ENCODE data around the gene MAGEC1. TPM values are rescaled to one million over a fixed set of nuclear protein-coding genes. Genes with fewer than 3 reads are reported as not detected.

The MAGEC1 gene
- total RNA-seq, 2 donors from 2014 or later, result 8.6 TPM; not detected in 1

DNA sequence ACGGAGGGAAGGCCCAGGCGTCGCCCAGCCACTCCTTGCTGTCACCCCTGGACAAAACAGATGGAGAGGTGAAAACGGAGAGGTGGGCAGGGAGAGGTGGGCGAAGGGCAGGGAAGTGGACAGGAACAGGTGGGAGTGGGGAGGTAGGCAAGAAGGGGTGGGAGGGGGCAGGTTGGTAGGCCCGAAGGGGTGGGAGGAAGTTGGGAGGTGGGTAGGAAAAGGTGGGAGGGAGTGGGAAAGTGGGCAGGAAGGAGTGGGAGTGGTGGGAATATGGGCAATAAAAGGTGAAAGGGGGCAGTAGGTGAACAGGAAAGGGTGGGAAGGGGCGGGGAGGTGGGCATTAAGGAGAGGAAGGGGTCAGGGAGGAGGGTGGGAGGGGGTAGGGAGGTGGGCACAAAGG is 9.0 kb upstream of the MAGEC1 start:
- Histone ChIP-seq H3K36me3 (no peaks in the 10 kb centered on the region), H3K27ac (no peak overlapping the region), H3K9me3 (no peaks in the 10 kb centered on the region), H3K27me3 (replicated peaks; ENCODE audit: insufficient read depth) (no peaks in the 10 kb centered on the region), H3K4me3 (no peak overlapping the region), H3K4me1 (replicated peaks) (no peaks in the 10 kb centered on the region)
- DNase-seq (ENCODE audit: low spot score), result no peak
- WGBS, result 79% methylated on average over 7 of the region's 7 CpGs
- TF ChIP-seq POLR2AphosphoS5 (IDR thresholded peaks at IDR 0.05), result no peak
- no peak for TF ChIP-seq CTCF (IDR thresholded peaks at IDR 0.05)
- no peak for TF ChIP-seq POLR2A (IDR thresholded peaks at IDR 0.05)
- intact Hi-C loops (cut with DNase I), result no loop called here

DNA sequence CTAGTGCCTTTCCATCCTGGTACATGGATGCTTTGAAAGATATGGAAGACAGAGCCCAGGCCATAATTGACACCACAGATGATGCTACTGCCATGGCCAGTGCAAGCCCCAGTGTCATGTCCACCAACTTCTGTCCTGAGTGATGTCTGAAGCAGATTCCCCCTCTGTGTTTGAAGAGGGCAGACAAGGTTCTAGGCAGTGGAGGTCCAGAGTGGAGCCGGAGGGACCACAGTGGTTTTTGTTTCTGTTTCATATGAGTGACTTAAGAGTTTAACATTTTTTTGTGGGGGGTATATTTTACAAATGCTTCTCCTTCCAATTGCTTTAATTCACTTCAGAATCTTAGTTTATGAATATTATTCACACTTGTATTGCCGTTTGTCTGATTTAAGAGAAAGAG is 6.0 kb upstream of the MAGEC1 start:
- Histone ChIP-seq H3K27me3 (replicated peaks; ENCODE audit: insufficient read depth) (no peaks in the 10 kb centered on the region), H3K4me1 (replicated peaks) (no peaks in the 10 kb centered on the region), H3K9me3 (no peaks in the 10 kb centered on the region), H3K27ac (no peak overlapping the region), H3K4me3 (no peak overlapping the region), H3K36me3 (no peaks in the 10 kb centered on the region)
- intact Hi-C loops (cut with DNase I), result no loop called here
- 91% methylated on average over 2 of the region's 2 CpGs for WGBS
- no peak for DNase-seq (ENCODE audit: low spot score)
- TF ChIP-seq CTCF (IDR thresholded peaks at IDR 0.05) (no peak), POLR2A (IDR thresholded peaks at IDR 0.05) (no peak), POLR2AphosphoS5 (IDR thresholded peaks at IDR 0.05) (no peak)

DNA sequence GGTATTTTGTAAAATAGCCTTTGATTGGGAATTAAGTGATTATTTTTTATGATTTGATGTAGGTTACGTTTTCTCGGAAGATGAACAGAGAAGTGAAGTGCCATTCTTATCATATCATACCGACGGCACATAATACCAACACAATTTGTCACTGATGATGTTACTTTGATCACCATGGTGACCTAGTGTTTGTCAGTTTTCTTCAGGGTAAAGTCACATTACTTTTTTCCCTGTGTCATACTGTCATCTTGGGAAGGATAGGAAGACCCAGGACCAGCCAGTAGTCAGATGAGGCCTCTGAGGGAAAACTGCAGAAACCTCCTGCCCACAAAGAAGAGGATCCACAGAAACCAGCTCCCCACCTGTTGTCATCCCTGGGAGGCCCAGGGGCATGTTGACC is 1.3 kb upstream of the MAGEC1 start:
- Histone ChIP-seq H3K9me3 (no peaks in the 10 kb centered on the region), H3K36me3 (no peaks in the 10 kb centered on the region), H3K4me1 (replicated peaks) (no peaks in the 10 kb centered on the region), H3K27ac (no peak overlapping the region), H3K4me3 (no peak overlapping the region), H3K27me3 (replicated peaks; ENCODE audit: insufficient read depth) (no peaks in the 10 kb centered on the region)
- WGBS, result 92% methylated on average over 4 of the region's 4 CpGs
- no peak for DNase-seq (ENCODE audit: low spot score)
- TF ChIP-seq POLR2AphosphoS5 (IDR thresholded peaks at IDR 0.05), result no peak
- TF ChIP-seq POLR2A (IDR thresholded peaks at IDR 0.05), result no peak
- TF ChIP-seq CTCF (IDR thresholded peaks at IDR 0.05), result no peak
- intact Hi-C loops (cut with DNase I), result no loop called here

- no peak overlapping the region for H3K27ac ChIP-seq
- TF ChIP-seq POLR2AphosphoS5 (IDR thresholded peaks at IDR 0.05), result no peak
- no peak for TF ChIP-seq POLR2A (IDR thresholded peaks at IDR 0.05)
- no peak for TF ChIP-seq CTCF (IDR thresholded peaks at IDR 0.05)
- intact Hi-C loops (cut with DNase I), result no loop called here
- H3K9me3 ChIP-seq, result no peaks in the 10 kb centered on the region
- H3K36me3 ChIP-seq, result no peaks in the 10 kb centered on the region
- H3K4me1 ChIP-seq (replicated peaks), result no peaks in the 10 kb centered on the region
- H3K4me3 ChIP-seq, result no peak overlapping the region
- no peak for DNase-seq (ENCODE audit: low spot score)
- H3K27me3 ChIP-seq (replicated peaks; ENCODE audit: insufficient read depth), result no peaks in the 10 kb centered on the region
- 89% methylated on average over 4 of the region's 6 CpGs for WGBS
Measured at GRCh38 chrX:141904262-141904661, 568 bp downstream of the MAGEC1 start.

GRCh38 chrX:141917801-141918200 is 14.1 kb downstream of the MAGEC1 start:
- 87% methylated on average over 3 of the region's 3 CpGs for WGBS
- H3K4me1 ChIP-seq (replicated peaks), result no peaks in the 10 kb centered on the region
- H3K36me3 ChIP-seq, result no peaks in the 10 kb centered on the region
- no peak for DNase-seq (ENCODE audit: low spot score)
- intact Hi-C loops (cut with DNase I), result no loop called here
- no peaks in the 10 kb centered on the region for H3K27me3 ChIP-seq (replicated peaks; ENCODE audit: insufficient read depth)
- H3K9me3 ChIP-seq, result no peaks in the 10 kb centered on the region
- H3K4me3 ChIP-seq, result no peak overlapping the region
- no peak overlapping the region for H3K27ac ChIP-seq
- TF ChIP-seq CTCF (IDR thresholded peaks at IDR 0.05) (no peak), POLR2AphosphoS5 (IDR thresholded peaks at IDR 0.05) (no peak), POLR2A (IDR thresholded peaks at IDR 0.05) (no peak)

Measured in prostate gland (tissue), 2 donors.